HG03103 (cell line): ENCODE measurements around the gene RGMA.
A peak's percentile ranks its signal among the peaks of the same experiment; 100 is the strongest.

Experiments
- ATAC-seq: cut with Tn5 transposase; IDR thresholded peaks from one replicate; pipeline ENCODE4 v1.9.1; 2021; ENCODE audit warnings: low read depth; ENCODE audit not compliant: unreplicated experiment

The RGMA gene

GRCh38 chr15:93024716-93025624, 64.0 kb downstream of the RGMA start:
- no peak for ATAC-seq

GRCh38 chr15:93024293-93024692, 64.7 kb downstream of the RGMA start:
- no peak for ATAC-seq

GRCh38 chr15:93020976-93021772, 67.8 kb downstream of the RGMA start:
- ATAC-seq: peak; percentile 53

- ATAC-seq: no peak
These were observed 69.0 kb downstream of the RGMA start for GRCh38 chr15:93019971-93020370.

GRCh38 chr15:93019090-93019489, 69.9 kb downstream of the RGMA start:
- no peak for ATAC-seq

GRCh38 chr15:93018574-93018973, 70.4 kb downstream of the RGMA start:
- no peak for ATAC-seq

GRCh38 chr15:93017526-93017925, 71.5 kb downstream of the RGMA start:
- ATAC-seq: no peak

- ATAC-seq: no peak
These were observed 76.2 kb downstream of the RGMA start for GRCh38 chr15:93012786-93013185.

- no peak for ATAC-seq
These were observed 81.0 kb downstream of the RGMA start for GRCh38 chr15:93007994-93008393.

GRCh38 chr15:93005133-93005532, 83.9 kb downstream of the RGMA start:
- no peak for ATAC-seq

GRCh38 chr15:93001881-93002280, 87.1 kb downstream of the RGMA start:
- ATAC-seq: no peak

GRCh38 chr15:93001156-93001555, 87.9 kb downstream of the RGMA start:
- no peak for ATAC-seq

- no peak for ATAC-seq
These were observed 91.2 kb downstream of the RGMA start for GRCh38 chr15:92997821-92998220.

GRCh38 chr15:92992720-92993119, 96.3 kb downstream of the RGMA start:
- no peak for ATAC-seq

GRCh38 chr15:92990031-92990430, 99.0 kb downstream of the RGMA start:
- ATAC-seq: no peak

GRCh38 chr15:92989470-92989869, 99.5 kb downstream of the RGMA start:
- ATAC-seq: peak; percentile 77
